Vagina (tissue), 2 donors: ENCODE measurements around the gene ITGA11.

Experiments
- CTCF ChIP-seq, 3 experiments: fragments of 450-650 bp in 2 of 3; fragments of 200-600 bp in 1 of 3; sonication (generic) in 1 of 3; IDR thresholded peaks; one replicate each; pipeline ENCODE4 v1.5.1; 2017 to 2019; ENCODE audit warnings: antibody characterized with exemption in 3 of 3, mild to moderate bottlenecking in 2 of 3, moderate library complexity in 2 of 3
- POLR2A ChIP-seq, 2 donors: fragments of 450-650 bp; IDR thresholded peaks; one replicate each; pipeline ENCODE4 v1.6.1; 2017; ENCODE audit warnings: antibody characterized with exemption in 2 of 2, mild to moderate bottlenecking in 2 of 2, moderate library complexity in 2 of 2
- POLR2AphosphoS5 ChIP-seq, 2 donors: sonication (generic); formaldehyde crosslinking; IDR thresholded peaks; one replicate each; pipeline ENCODE4 v1.9.0; 2017; ENCODE audit warnings: antibody characterized with exemption in 2 of 2, mild to moderate bottlenecking in 2 of 2, low read depth in 1 of 2; ENCODE audit not compliant: insufficient read depth in 1 of 2

DNA sequence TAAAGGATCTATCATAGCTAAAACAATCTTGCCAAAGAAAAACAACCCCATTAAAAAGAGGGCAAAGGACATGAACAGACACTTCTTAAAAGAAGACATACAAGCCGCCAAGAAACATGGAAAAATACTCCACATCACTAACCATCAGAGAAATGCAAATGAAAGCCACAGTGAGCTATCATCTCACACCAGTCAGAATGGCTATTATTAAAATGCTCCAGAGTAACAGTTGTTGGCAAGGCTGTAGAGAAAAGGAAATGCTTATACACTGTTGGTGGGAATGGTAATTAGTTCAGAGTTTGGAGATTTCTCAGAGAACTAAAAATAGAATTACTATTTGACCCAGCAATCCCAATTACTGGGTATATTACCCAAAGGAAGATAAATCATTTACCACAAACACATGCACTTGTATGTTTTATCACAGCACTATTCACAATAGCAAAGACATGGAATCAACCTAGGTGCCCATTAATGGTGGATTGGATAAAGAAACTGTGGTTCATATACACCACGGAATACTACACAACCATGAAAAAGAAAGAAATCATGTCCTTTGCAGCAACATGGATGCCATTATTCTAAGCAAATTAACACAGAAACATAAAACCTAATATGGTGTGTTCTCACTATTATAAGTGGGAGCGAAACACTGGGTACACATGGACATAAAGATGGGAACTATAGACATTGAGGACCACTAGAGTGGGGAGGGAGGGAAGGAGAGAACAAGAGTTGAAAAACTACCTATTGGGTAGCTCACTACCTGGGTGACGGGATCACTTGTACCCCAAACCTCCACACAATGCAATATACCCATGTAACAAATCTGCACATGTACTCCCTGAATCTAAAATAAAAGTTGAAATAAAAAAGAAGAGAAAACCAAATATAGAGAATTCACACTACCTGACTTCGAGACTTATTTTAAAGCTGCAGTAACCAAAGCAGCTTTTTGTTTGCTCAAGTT lies 32.6 kb downstream of the ITGA11 start:
- TF ChIP-seq CTCF (IDR thresholded peaks at IDR 0.05) (no peak), POLR2A (IDR thresholded peaks at IDR 0.05) (no peak), POLR2AphosphoS5 (IDR thresholded peaks at IDR 0.05; ENCODE audit: insufficient read depth in 1 of 2, low read depth in 1 of 2) (no peak)
